SH-SY5Y (cell line): ENCODE measurements around the gene DAG1.

Experiments used
- GATA2 ChIP-seq: IDR thresholded peaks from 2 replicates; pipeline ENCODE4 v1.6.1; 2011; ENCODE audit warnings: mild to moderate bottlenecking, low read depth, low read length
- GATA3 ChIP-seq: IDR thresholded peaks from 2 replicates; pipeline ENCODE4 v1.6.1; 2011; ENCODE audit warnings: low read depth, mild to moderate bottlenecking, low read length, moderate library complexity

DNA sequence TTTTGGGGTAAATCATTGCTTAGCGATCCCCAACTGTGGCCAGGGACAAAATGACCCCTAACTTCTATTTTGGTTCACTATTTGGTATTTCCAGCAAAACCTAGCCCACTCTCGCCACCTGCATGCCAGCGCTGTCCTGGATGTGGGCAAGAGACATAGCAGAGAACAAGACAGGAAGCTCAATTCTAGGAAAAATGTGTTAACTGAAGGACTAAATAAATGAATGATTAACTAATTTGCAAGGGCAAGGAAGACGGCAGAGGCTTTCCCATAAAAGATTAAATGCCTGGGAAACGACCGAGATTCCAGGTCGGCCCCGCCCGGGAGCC, 41.4 kb upstream of the DAG1 start:
- no peak for TF ChIP-seq GATA3
- TF ChIP-seq GATA2, result no peak
